K562 (cell line): ENCODE results near the gene SSH3. TPM values are rescaled to one million over a fixed set of nuclear protein-coding genes. Genes with fewer than 3 reads are reported as not detected.
A peak's percentile ranks its signal among the peaks of the same experiment; 100 is the strongest.

Source experiments
- ARID4B ChIP-seq: sonication (generic); formaldehyde crosslinking; IDR thresholded peaks from 2 replicates; pipeline ENCODE4 v1.8.0; 2022; ENCODE audit warnings: mild to moderate bottlenecking, missing genetic modification reagents
- ARNT ChIP-seq, 2 experiments: fragments of 450-650 bp; IDR thresholded peaks; 2 replicates each; pipeline ENCODE4 v1.6.1; 2016; ENCODE audit warnings: mild to moderate bottlenecking in 1 of 2
- HES1 ChIP-seq: fragments of 450-650 bp; IDR thresholded peaks from 2 replicates; pipeline ENCODE4 v1.6.1; 2016; ENCODE audit warnings: low read depth, mild to moderate bottlenecking, moderate library complexity
- KDM1A ChIP-seq, 2 experiments: fragments of 450-650 bp; IDR thresholded peaks; 2 replicates each; pipeline ENCODE4 v1.6.1; 2016; ENCODE audit warnings: mild to moderate bottlenecking in 2 of 2
- KLF10 ChIP-seq: fragments of 250-450 bp; sonication (Bioruptor Pico); IDR thresholded peaks from 2 replicates; pipeline ENCODE4 v1.6.1; 2021; ENCODE audit warnings: matching md5 sums
- NKRF ChIP-seq: fragments of 450-650 bp; IDR thresholded peaks from 2 replicates; pipeline ENCODE4 v1.6.1; 2016; ENCODE audit warnings: borderline replicate concordance
- NR0B1 ChIP-seq: fragments of 450-650 bp; IDR thresholded peaks from one replicate; pipeline ENCODE4 v1.6.1; 2018; ENCODE audit warnings: mild to moderate bottlenecking, moderate library complexity; ENCODE audit not compliant: partially characterized antibody
- RNF2 ChIP-seq: sonication (generic); IDR thresholded peaks from 2 replicates; pipeline ENCODE4 v1.6.1; 2016
- SAP30 ChIP-seq: fragments of 200-600 bp; sonication (generic); IDR thresholded peaks from 2 replicates; pipeline ENCODE4 v1.6.1; 2012; ENCODE audit warnings: borderline replicate concordance, low read depth, mild to moderate bottlenecking, moderate library complexity, low read length, control low read depth, inconsistent platforms; ENCODE audit not compliant: insufficient read depth, poor library complexity, severe bottlenecking
- SMAD1 ChIP-seq: fragments of 150-350 bp; IDR thresholded peaks from 2 replicates; pipeline ENCODE4 v1.6.1; 2014; ENCODE audit warnings: low read length, low read depth; ENCODE audit not compliant: partially characterized antibody
- SMARCE1 ChIP-seq: fragments of 450-650 bp; IDR thresholded peaks from 2 replicates; pipeline ENCODE4 v1.7.1; 2016; ENCODE audit warnings: mild to moderate bottlenecking
- SNRNP70 ChIP-seq: fragments of 200-400 bp; formaldehyde crosslinking; optimal IDR thresholded peaks from 2 replicates; pipeline ENCODE3; 2017; ENCODE audit warnings: low read depth, low read length
- SPI1 ChIP-seq: IDR thresholded peaks from 2 replicates; pipeline ENCODE4 v1.6.1; 2011; ENCODE audit warnings: low read depth, low read length, control low read depth, borderline replicate concordance
- SRF ChIP-seq, 2 experiments: fragments of 250-450, 450-650 bp in 1 of 2; sonication (Bioruptor Pico) in 1 of 2; sonication (generic) in 1 of 2; formaldehyde crosslinking; IDR thresholded peaks; 2 replicates each; pipeline versions ENCODE4 v1.5.0 to v1.5.1; 2020 to 2022; ENCODE audit warnings: mild to moderate bottlenecking in 1 of 2, missing genetic modification reagents in 1 of 2
- TAF1 ChIP-seq: IDR thresholded peaks from 2 replicates; pipeline ENCODE4 v1.6.1; 2011; ENCODE audit warnings: mild to moderate bottlenecking, low read length, moderate library complexity; ENCODE audit not compliant: insufficient read depth, control insufficient read depth, severe bottlenecking; ENCODE audit errors: extremely low read depth
- TRIM28 ChIP-seq: fragments of 450-650 bp; IDR thresholded peaks from 2 replicates; pipeline ENCODE4 v1.6.1; 2017
- XRCC3 ChIP-seq: fragments of 450-650 bp; IDR thresholded peaks from 2 replicates; pipeline ENCODE4 v1.6.1; 2017; ENCODE audit warnings: mild to moderate bottlenecking, moderate library complexity
- ZNF253 ChIP-seq: fragments of 250-450 bp; sonication (Bioruptor Pico); conservative IDR thresholded peaks from 2 replicates; pipeline ENCODE4 v1.6.1; 2021; ENCODE audit warnings: mild to moderate bottlenecking
- ZNF57 ChIP-seq: fragments of 450-650 bp; formaldehyde crosslinking; IDR thresholded peaks from 2 replicates; pipeline ENCODE4 v1.4.0; 2020; ENCODE audit warnings: mild to moderate bottlenecking, moderate library complexity
- ZNF764 ChIP-seq: fragments of 250-450 bp; sonication (Bioruptor Pico); IDR thresholded peaks from 2 replicates; pipeline ENCODE4 v1.4.0; 2020; ENCODE audit warnings: low read depth, mild to moderate bottlenecking, moderate library complexity
- polyA plus RNA-seq, 8 experiments: library from polyadenylated mRNA; depleted of rRNA in 4 of 8; stranded (reverse) in 5 of 8; unstranded in 3 of 8; fragments of >200 nt; fragmentation: Nextera tagmentation in 2 of 8; fragmentation: Illumina TruSeq in 1 of 8; extraction: Ambion mirVana in 2 of 8; extraction: Trizol in 1 of 8; gene quantifications; 2 replicates each; pipeline versions ENCODE4 v1.2.1 to v1.2.3, GENCODE V29; 2011 to 2014; ENCODE audit warnings: inconsistent platforms in 1 of 8, missing spikeins in 1 of 8
- total RNA-seq, 7 experiments: library from RNA; depleted of rRNA in 6 of 7; stranded (reverse); fragments of >200 nt in 6 of 7; fragmentation: Illumina TruSeq in 2 of 7; extraction: Trizol in 2 of 7; gene quantifications; 2 replicates each; pipeline versions ENCODE4 v1.2.1 to v1.2.3, GENCODE V29; 2011 to 2021; ENCODE audit warnings: low replicate concordance in 1 of 7

SSH3 gene
- total and polyA plus RNA-seq, 9 of the 15 experiments (the other 6 are each of a cell fraction or from before 2014, with no cell fraction given): 0.07 to 1.0 (median 0.24) TPM; not detected in 3

- TF ChIP-seq NR0B1 (no peak), SMAD1 (peak; percentile 73), XRCC3 (no peak), HES1 (no peak), SRF (CRISPR knock-in tag; IDR thresholded peaks at IDR 0.05) (peak in 1 of 2 experiments; percentile 82; a peak in 1 of 4 replicates), ARNT (IDR thresholded peaks at IDR 0.05) (no peak), KDM1A (IDR thresholded peaks at IDR 0.05) (0 out of 4 replicates have a peak, but pooled peaks of 1 of the 2 experiments have one; percentile 9), TRIM28 (no peak), ZNF764 (CRISPR knock-in tag) (no peak), TAF1 (peak; percentile 74), ARID4B (CRISPR knock-in tag) (peak; percentile 12; the same call in 1 of the 2 replicates), ZNF253 (no peak), KLF10 (CRISPR knock-in tag) (no peak), SPI1 (peak; percentile 98), RNF2 (no peak), SAP30 (no peak), ZNF57 (0 out of 2 replicates have a peak, but pooled peaks have one; percentile 55), SNRNP70 (no peak), NKRF (peak; percentile 56; the same call in 1 of the 2 replicates), SMARCE1 (0 out of 2 replicates have a peak, but pooled peaks have one; percentile 38)
Observed at GRCh38 chr11:67353317-67354074, 50.2 kb downstream of the SSH3 start, which contains the start of gene POLD4 (continued).
